SKM-1 (cell line): ENCODE data around the gene NFASC.

Source experiments
- DNase-seq: peaks from one replicate; lab custom pipeline; 2025; ENCODE audit not compliant: unreplicated experiment; lab: John Stamatoyannopoulos, UW

The NFASC gene

GRCh38 chr1:205002705-205003104 lies 132.0 kb downstream of the NFASC start:
- no peak for DNase-seq

- no peak for DNase-seq
Measured at GRCh38 chr1:205003358-205004131, 132.9 kb downstream of the NFASC start.

GRCh38 chr1:205004351-205004750 lies 133.7 kb downstream of the NFASC start:
- no peak for DNase-seq

GRCh38 chr1:205008896-205009295 lies 138.2 kb downstream of the NFASC start:
- no peak for DNase-seq

- DNase-seq = no peak
Measured at GRCh38 chr1:205009670-205010069, 139.0 kb downstream of the NFASC start.

- DNase-seq = no peak
Measured at GRCh38 chr1:205012391-205013140, 141.9 kb downstream of the NFASC start.

- no peak for DNase-seq
Measured at GRCh38 chr1:205013683-205014367, 143.2 kb downstream of the NFASC start.

- no peak for DNase-seq
Measured at GRCh38 chr1:205014783-205015182, 144.1 kb downstream of the NFASC start.

- DNase-seq = no peak
Measured at GRCh38 chr1:205015241-205015640, 144.6 kb downstream of the NFASC start.

- no peak for DNase-seq
Measured at GRCh38 chr1:205016075-205016474, 145.4 kb downstream of the NFASC start.

GRCh38 chr1:205016584-205016983 lies 145.9 kb downstream of the NFASC start:
- DNase-seq = no peak

- DNase-seq = no peak
Measured at GRCh38 chr1:205017001-205017400, 146.3 kb downstream of the NFASC start.

- no peak for DNase-seq
Measured at GRCh38 chr1:205017766-205018165, 147.1 kb downstream of the NFASC start.

- no peak for DNase-seq
Measured at GRCh38 chr1:205018381-205018780, 147.7 kb downstream of the NFASC start.

- DNase-seq = no peak
Measured at GRCh38 chr1:205020466-205020865, 149.8 kb downstream of the NFASC start.

GRCh38 chr1:205024679-205025078 lies 154.0 kb downstream of the NFASC start:
- no peak for DNase-seq

- DNase-seq = no peak
Measured at GRCh38 chr1:205025239-205025638, 154.6 kb downstream of the NFASC start.

GRCh38 chr1:205026181-205026580 lies 155.5 kb downstream of the NFASC start:
- no peak for DNase-seq

GRCh38 chr1:205028390-205028789 lies 157.7 kb downstream of the NFASC start:
- no peak for DNase-seq

GRCh38 chr1:205028924-205029323 lies 158.3 kb downstream of the NFASC start:
- no peak for DNase-seq

- DNase-seq = no peak
Measured at GRCh38 chr1:205030241-205030640, 159.6 kb downstream of the NFASC start.

- DNase-seq = no peak
Measured at GRCh38 chr1:205030896-205031295, 160.2 kb downstream of the NFASC start.
